Lower leg skin (tissue), 3 donors: Measurements from ENCODE around the gene ARNT2.

Experiments
- CTCF ChIP-seq, 3 donors: fragments of 450-650 bp; IDR thresholded peaks; one replicate each; pipeline ENCODE4 v1.5.1; 2016; ENCODE audit warnings: antibody characterized with exemption in 3 of 3, mild to moderate bottlenecking in 3 of 3, moderate library complexity in 2 of 3
- POLR2A ChIP-seq, 2 donors: fragments of 450-650 bp; IDR thresholded peaks; one replicate each; pipeline ENCODE4 v1.6.1; 2016 to 2017; ENCODE audit warnings: antibody characterized with exemption in 2 of 2, mild to moderate bottlenecking in 1 of 2, moderate library complexity in 1 of 2

DNA sequence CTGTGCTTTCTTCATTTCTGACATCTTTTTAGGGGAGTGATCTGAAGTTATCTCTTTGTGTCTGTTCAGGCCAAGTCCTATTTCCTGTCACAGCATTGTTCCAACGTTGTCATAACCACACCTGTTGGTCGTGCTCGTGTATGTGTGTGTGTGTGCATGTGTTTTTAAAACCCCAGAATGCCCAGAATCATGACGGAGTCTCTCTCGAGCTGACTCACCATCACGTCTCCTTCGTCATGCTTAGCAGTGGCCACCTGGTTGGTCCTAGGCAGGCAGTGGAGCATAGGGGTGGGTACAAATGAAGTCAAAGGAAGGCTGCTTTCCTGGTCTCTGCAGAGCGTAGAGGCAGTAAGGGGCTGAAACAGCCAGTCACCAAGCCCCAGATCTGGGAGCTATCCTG is 164.1 kb downstream of the ARNT2 start:
- no peak for TF ChIP-seq CTCF (IDR thresholded peaks at IDR 0.05)
- TF ChIP-seq POLR2A (IDR thresholded peaks at IDR 0.05) = no peak
